Heart right ventricle (tissue), 16 donors: Measurements from ENCODE around the gene STIM2. TPM values are rescaled to one million over a fixed set of nuclear protein-coding genes. Genes with fewer than 3 reads are reported as not detected.

Source experiments
- ATAC-seq, 8 donors: fragments of 200-7000 bp; cut with Tn5 transposase; one replicate each; pipeline ENCODE4 v1.9.1; 2020; ENCODE audit warnings: mild to moderate bottlenecking in 8 of 8, moderate library complexity in 8 of 8, moderate number of reproducible peaks in 1 of 8
- DNase-seq, 2 donors: peaks; one replicate each; pipeline ENCODE4 v3.0.0-alpha.2; 2020
- H3K27ac ChIP-seq, 10 donors: fragments of 200-600 bp; sonication (generic) in 2 of 10; one replicate each; pipeline versions ENCODE4 v1.5.0 to v1.8.0; 2020 to 2022; ENCODE audit warnings: mild to moderate bottlenecking in 3 of 10
- H3K27me3 ChIP-seq, 7 donors: fragments of 200-600 bp; one replicate each; pipeline ENCODE4 v1.8.0; 2021 to 2022; ENCODE audit warnings: mild to moderate bottlenecking in 2 of 7
- H3K36me3 ChIP-seq, 9 donors: fragments of 200-600 bp; sonication (generic) in 1 of 9; one replicate each; pipeline versions ENCODE4 v1.5.0 to v1.8.0; 2020 to 2022; ENCODE audit warnings: mild to moderate bottlenecking in 2 of 9
- H3K4me1 ChIP-seq, 9 donors: fragments of 200-600 bp; sonication (generic) in 1 of 9; one replicate each; pipeline versions ENCODE4 v1.5.0 to v1.8.0; 2020 to 2022; ENCODE audit warnings: mild to moderate bottlenecking in 4 of 9
- H3K4me3 ChIP-seq, 10 donors: fragments of 200-600 bp; sonication (generic) in 2 of 10; one replicate each; pipeline versions ENCODE4 v1.5.0 to v1.8.0; 2020 to 2022; ENCODE audit warnings: mild to moderate bottlenecking in 7 of 10, moderate library complexity in 2 of 10
- H3K9me3 ChIP-seq, 11 donors: fragments of 200-600 bp in 10 of 11; sonication (generic) in 2 of 11; one replicate each; pipeline versions ENCODE4 v1.5.0 to v1.8.0; 2013 to 2022; ENCODE audit warnings: mild to moderate bottlenecking in 2 of 11, control low read depth in 1 of 11, moderate library complexity in 1 of 11
- CTCF ChIP-seq, 9 donors: fragments of 200-600 bp; sonication (generic) in 2 of 9; IDR thresholded peaks; one replicate each; pipeline versions ENCODE4 v1.5.0 to v1.8.0; 2021 to 2022; ENCODE audit warnings: antibody characterized with exemption in 9 of 9, mild to moderate bottlenecking in 5 of 9, moderate library complexity in 1 of 9
- WGBS, 2 donors: extraction: QIAGEN DNeasy Blood & Tissue Kit; methylation state at CpG; one replicate each; pipeline ENCODE4 v1.1.7; 2013; ENCODE audit warnings: inconsistent platforms in 1 of 2; 5-methylcytosine and 5-hydroxymethylcytosine counted together
- intact Hi-C, 10 donors: fragments of 100-400 bp; cut with DNase I; formaldehyde crosslinking; loops; one replicate each; pipeline versions ENCODE4 v1.11.1 to v1.14.2; 2022
- polyA plus RNA-seq, 2 donors: library from polyadenylated mRNA; stranded (reverse); fragments of 200-250 nt; gene quantifications; one replicate each; pipeline ENCODE4 v1.2.3, GENCODE V29; 2013
- total RNA-seq, 10 donors: library from RNA; stranded (reverse); fragmentation: NEBNext Ultra II Directional in 3 of 10; extraction: Animal tissue kit (Norgen Biotek cat#: 25700) in 3 of 10; gene quantifications; one replicate each; pipeline versions ENCODE4 v1.2.1 to v1.2.4, GENCODE V29; 2021 to 2023
- donor health status: Arrhythmogenic right ventricular cardiomyopathy.
- donor health status: ischemic (EF 13 %, LVEDD 7.1; RV severe dilation, severe dysfunction).
- donor health status: healthy with polysubstance abuse.
- donor health status: DM: no; HTN: yes; CAD: no.
- donor health status: DM: no; HTN: no; CAD: no.
- donor health status: ischemic (EF 25% LVEDD 6.9; RV normal size, moderate dysfunction).
- donor health status: ischemic (EF 25% LVEDD 5.7; RV mildly dilated, moderate dysfunction).
- donor health status: healthy.
- donor health status: DM: yes; HTN: yes; CAD: no.
- donor health status: Ischemic cardiomyopathy.
- donor health status: ischemic (EF 35%, LVEDD 5.7; RV mildly dilated, moderate dysfunction).
- donor health status: nonischemic (EF 11% LVEDD 7.7; RV severe dilation, severe dysfunction).
- donor health status: DM: yes; HTN: yes; CAD: no.
- donor health status: PGD.
- donor health status: ischemic (EF 29% LVEDD 5.4; RV normal size, mild dysfunction).
- donor health status: nonischemic (EF 23%, LVEDD 6.1; RV moderate dilation, normal function).

Gene STIM2
- total and polyA plus RNA-seq, 12 donors = 5.2 to 13.5 (median 9.6) TPM

DNA sequence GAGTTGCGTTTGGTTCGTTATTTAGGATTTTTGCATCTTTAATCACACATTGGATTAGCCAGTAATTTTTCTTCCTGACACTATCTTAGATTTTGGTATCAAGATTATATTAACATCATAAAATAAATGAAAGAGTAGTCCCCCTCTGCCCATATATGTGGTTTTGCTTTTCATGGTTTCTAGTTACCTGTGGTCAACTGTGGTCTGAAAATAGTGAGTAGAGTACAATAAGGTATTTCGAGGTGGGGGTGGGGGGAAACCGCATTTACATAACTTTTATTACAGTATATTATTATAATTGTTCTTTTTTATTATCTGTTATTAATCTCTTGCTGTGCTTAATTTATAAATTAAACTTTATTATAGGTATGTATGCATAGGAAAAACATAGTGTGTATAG, 152.4 kb downstream of the STIM2 start:
- TF ChIP-seq CTCF (IDR thresholded peaks at IDR 0.05) = no peak
- Histone ChIP-seq H3K4me3 (no peak overlapping the region), H3K9me3 (peaks cover 0 to 16% (median 0%) of the 10 kb centered on the region in 11 donors), H3K27me3 (no peaks in the 10 kb centered on the region), H3K4me1 (peaks cover 0 to 10% (median 0%) of the 10 kb centered on the region in 9 donors), H3K27ac (no peak overlapping the region), H3K36me3 (peaks cover 0 to 24% (median 4%) of the 10 kb centered on the region in 9 donors)
- intact Hi-C loops = loop anchor here in 6 of 10 donors (5.0 to 10.0 kb wide), 6 partner anchors 228 to 991 kb away; partner anchors contain the start of gene TBC1D19 (in 2 of the 6)
- ATAC-seq (no peak), DNase-seq (no peak)
- 95 to 97% methylated on average over 4 of the region's 4 CpGs for WGBS, 2 donors

DNA sequence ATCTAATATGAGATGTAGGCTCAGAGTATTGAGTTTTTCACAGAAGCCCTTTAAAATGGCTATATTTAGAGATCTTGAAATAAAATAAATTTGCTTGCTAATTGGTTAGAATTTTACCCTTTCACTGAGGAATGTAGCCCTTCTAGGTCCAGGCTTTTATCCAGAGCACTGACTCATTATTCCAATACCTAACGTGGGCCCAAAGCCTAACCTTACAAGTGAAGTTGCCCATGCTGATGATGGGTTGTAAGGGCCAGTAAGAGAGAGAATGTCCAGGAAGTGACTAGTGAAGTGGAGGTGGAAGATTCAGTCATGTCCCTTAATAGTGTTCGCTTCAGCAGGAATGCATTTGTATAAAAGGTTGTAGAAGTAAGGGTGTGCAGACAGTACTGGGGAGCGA, 155.9 kb downstream of the STIM2 start:
- Histone ChIP-seq H3K27me3 (no peaks in the 10 kb centered on the region), H3K36me3 (peaks cover 0 to 41% (median 8%) of the 10 kb centered on the region in 9 donors), H3K4me3 (no peak overlapping the region), H3K4me1 (no peaks in the 10 kb centered on the region), H3K27ac (no peak overlapping the region), H3K9me3 (peaks cover 0 to 16% (median 0%) of the 10 kb centered on the region in 11 donors)
- intact Hi-C loops = loop anchor here in 6 of 10 donors (5.0 to 10.0 kb wide), 5 partner anchors 232 to 562 kb away; partner anchors contain the start of gene TBC1D19 (in 2 of the 6)
- no peak for ATAC-seq
- no peak for TF ChIP-seq CTCF (IDR thresholded peaks at IDR 0.05)
- no peak for DNase-seq
- WGBS, 2 donors = 98 to 100% methylated on average over 3 of the region's 3 CpGs

GRCh38 chr4:27017623-27018022, 157.0 kb downstream of the STIM2 start:
- TF ChIP-seq CTCF (IDR thresholded peaks at IDR 0.05) = no peak
- Histone ChIP-seq H3K4me1 (no peaks in the 10 kb centered on the region), H3K27me3 (no peaks in the 10 kb centered on the region), H3K36me3 (peaks cover 0 to 51% (median 9%) of the 10 kb centered on the region in 9 donors), H3K9me3 (peaks cover 0 to 16% (median 0%) of the 10 kb centered on the region in 11 donors), H3K4me3 (no peak overlapping the region), H3K27ac (no peak overlapping the region)
- intact Hi-C loops = loop anchor here in 6 of 10 donors (5.0 to 10.0 kb wide), 5 partner anchors 233 to 563 kb away; partner anchors contain the start of gene TBC1D19 (in 2 of the 6)
- WGBS, 2 donors = 98 to 99% methylated on average over 12 of the region's 12 CpGs
- no peak for ATAC-seq
- no peak for DNase-seq

GRCh38 chr4:27018076-27018475, 157.4 kb downstream of the STIM2 start:
- H3K27me3 ChIP-seq = no peaks in the 10 kb centered on the region
- peaks cover 0 to 56% (median 12%) of the 10 kb centered on the region in 9 donors for H3K36me3 ChIP-seq
- ATAC-seq (no peak), DNase-seq (no peak)
- H3K9me3 ChIP-seq = peaks cover 0 to 16% (median 0%) of the 10 kb centered on the region in 11 donors
- no peak overlapping the region for H3K27ac ChIP-seq
- intact Hi-C loops = loop anchor here in 6 of 10 donors (5.0 to 10.0 kb wide), 5 partner anchors 233 to 563 kb away; partner anchors contain the start of gene TBC1D19 (in 2 of the 6)
- no peak for TF ChIP-seq CTCF (IDR thresholded peaks at IDR 0.05)
- WGBS, 2 donors = 92 to 94% methylated on average over 5 of the region's 5 CpGs
- H3K4me3 ChIP-seq = no peak overlapping the region
- H3K4me1 ChIP-seq = no peaks in the 10 kb centered on the region
